ENCODE data around the gene VIPAS39.

DNA sequence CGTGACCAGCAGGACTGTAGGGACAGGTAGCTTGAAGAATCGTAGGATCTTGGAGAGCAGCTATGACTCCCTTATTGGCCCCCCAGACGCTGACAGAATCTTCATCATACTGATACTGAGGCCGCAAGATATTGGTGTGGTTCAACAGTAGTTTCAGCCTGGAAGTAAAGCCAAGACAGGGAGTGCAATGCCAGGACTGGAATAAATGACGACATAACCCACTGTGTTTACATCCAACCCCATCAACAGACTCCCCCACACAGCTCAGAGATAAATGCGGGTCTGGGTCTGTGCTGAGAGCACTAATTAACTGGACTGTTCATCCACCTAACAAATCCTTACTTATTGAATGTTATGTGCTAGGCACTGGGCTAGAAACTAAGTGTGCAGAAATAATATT is 50.7 kb downstream of the VIPAS39 start:
- TF ChIP-seq YY1 (IDR thresholded peaks at IDR 0.05; ENCODE audit: insufficient read depth, insufficient read length), result no peak
- TF ChIP-seq SUZ12 (IDR thresholded peaks at IDR 0.05; ENCODE audit: extremely low read depth, insufficient read depth, insufficient read length), result no peak
- no peak for TF ChIP-seq ZNF274 (IDR thresholded peaks at IDR 0.05; ENCODE audit: low read depth, low read length)
